NCI-H1105 (cell line): ENCODE data around the gene DOK7.

Experiments used
- DNase-seq: peaks from one replicate; lab custom pipeline; 2025; lab: John Stamatoyannopoulos, UW

The DOK7 gene

DNA sequence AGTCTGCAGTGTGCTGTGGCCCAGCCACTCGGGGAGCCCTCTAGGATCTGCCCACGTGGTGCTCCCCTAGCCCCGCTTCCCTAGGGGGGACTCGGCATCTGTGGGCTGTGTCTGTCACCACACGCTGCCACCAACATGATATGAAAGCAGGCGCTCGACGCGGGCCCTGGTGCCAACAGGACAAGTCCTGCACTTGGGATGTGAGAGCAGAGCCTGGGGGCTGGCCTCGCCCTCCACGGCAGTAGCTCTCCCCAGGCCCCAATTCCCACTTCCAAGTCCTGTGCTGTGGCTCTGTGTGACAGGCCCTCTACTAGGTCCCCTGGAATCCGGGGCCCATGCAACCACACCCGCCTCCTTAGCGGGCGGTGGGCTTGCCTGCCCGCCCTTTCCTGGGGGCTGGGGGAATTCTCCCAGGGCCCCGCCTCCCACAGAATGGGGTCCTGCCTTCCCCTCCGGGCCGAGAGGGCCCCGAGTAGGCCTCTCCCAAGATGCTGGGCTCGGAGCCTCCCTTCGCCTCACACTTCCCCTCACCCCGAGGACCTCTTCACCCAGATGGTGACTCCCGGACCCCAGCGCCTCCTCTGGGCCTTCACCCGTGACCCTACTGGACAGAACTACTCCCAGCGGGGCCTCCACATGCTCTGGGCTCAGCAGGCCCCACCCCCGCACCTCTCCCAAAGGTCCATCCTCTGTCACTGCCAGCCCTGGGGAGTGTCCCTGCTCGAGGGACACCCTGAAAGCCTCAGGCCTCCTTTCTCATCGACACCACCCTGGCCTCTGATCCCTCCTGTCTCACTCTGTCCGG, 57.9 kb downstream of the DOK7 start:
- no peak for DNase-seq

- DNase-seq = no peak
Measured at GRCh38 chr4:3521621-3522325, 58.7 kb downstream of the DOK7 start.

- DNase-seq = no peak
Measured at GRCh38 chr4:3522326-3522640, 59.2 kb downstream of the DOK7 start.

- no peak for DNase-seq
Measured at GRCh38 chr4:3522651-3523050, 59.5 kb downstream of the DOK7 start.

GRCh38 chr4:3523146-3523627, 60.1 kb downstream of the DOK7 start:
- no peak for DNase-seq

DNA sequence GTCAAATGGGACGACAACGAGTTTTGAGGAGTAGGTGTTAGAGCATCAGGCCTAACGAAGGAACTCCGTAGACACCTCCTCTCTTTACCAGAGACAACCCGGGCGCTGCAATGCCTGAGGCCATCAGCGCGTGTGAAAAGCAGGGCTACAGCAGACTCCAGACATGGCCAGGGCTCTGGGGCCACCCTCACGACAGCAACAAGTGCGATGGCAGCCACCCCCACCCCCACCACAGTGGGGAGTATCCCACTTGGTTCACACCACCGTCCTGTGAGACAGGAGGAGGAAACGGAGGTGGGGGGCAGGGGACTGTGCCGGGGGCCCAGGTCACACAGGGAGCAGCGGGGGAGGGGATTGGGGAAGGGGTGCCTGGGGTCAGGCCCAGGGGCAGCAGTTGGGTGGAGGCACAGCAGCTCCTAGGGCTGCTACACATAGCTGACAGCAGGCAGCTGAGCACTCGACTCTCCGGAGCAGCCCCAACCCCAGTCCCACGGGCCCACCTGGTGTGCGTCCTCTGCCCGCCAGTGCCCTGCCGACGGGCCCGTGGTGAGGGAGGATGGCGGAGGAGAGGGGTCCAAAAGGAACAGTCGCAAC, 60.6 kb downstream of the DOK7 start:
- DNase-seq = no peak

GRCh38 chr4:3524349-3524748, 61.2 kb downstream of the DOK7 start:
- no peak for DNase-seq

GRCh38 chr4:3524920-3525319, 61.8 kb downstream of the DOK7 start:
- DNase-seq = no peak

- DNase-seq = no peak
Measured at GRCh38 chr4:3525532-3526430, 62.7 kb downstream of the DOK7 start.

GRCh38 chr4:3526456-3526855, 63.4 kb downstream of the DOK7 start:
- no peak for DNase-seq

GRCh38 chr4:3527101-3527913, 64.2 kb downstream of the DOK7 start:
- DNase-seq = no peak

GRCh38 chr4:3527914-3528876, 65.1 kb downstream of the DOK7 start:
- DNase-seq = no peak

- DNase-seq = no peak
Measured at GRCh38 chr4:3529363-3529762, 66.3 kb downstream of the DOK7 start.

GRCh38 chr4:3530051-3530450, 66.9 kb downstream of the DOK7 start:
- DNase-seq = no peak

DNA sequence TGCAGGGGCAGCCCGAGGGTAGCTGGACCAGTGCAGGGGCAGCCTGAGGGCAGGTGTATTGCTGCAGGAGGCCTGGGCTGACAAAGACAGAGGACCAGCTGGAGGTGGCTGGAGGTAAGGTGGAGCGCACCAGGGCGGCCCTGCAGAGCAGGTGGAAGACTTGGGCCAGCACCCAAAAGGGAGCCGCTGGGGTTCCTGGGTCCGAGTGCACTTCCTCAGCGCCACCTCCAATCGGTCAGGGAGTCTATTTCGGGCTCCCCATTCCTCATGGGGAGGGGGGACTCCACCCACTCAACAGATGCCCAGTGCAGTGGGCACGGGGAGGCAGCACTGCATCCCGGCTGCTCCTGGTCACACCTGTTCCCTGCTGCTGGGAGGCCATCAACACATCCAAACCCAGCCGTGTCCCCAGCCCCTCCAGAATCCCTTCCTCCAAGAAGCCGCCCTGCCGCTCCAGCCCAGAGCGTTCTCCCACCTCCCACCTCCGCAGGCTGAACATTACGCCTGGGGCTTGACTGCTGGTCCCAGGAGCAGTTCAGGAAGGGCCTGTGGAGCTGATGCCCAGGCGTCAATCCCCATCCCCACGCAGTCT, 67.7 kb downstream of the DOK7 start:
- DNase-seq = no peak

DNA sequence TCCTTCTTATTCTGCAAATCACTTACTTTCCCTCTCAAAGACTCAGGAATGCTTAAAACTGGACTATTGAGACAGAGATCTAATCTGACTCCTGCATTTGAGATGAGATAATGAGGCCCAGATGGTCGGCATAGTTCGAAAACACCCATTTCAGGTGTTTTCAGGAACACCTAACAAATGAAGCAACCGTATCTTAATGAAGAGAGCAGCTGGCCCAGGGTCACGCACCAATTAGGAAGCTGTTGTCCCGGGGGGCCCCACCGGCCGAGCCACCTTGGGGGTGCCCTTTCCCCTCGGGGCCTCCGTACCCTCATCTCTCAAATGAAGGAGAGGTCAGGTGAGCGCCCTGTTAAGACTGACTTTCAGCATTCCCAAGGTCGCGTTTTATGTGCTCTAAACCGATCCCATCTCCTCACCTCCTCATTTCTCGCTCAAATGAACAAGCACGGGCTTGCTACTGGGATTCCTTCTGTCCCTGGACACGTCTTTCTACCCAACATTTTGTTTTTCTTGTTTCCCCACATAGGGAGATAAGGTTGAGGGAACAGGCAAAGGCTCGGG, 68.3 kb downstream of the DOK7 start:
- no peak for DNase-seq

GRCh38 chr4:3531879-3532750, 69.0 kb downstream of the DOK7 start, which contains the start of gene LRPAP1:
TSS of gene LRPAP1 (minus strand) at chr4:3532422. CDS start at chr4:3532412, 10 bp downstream.
- peak; percentile 72 for DNase-seq

DNA sequence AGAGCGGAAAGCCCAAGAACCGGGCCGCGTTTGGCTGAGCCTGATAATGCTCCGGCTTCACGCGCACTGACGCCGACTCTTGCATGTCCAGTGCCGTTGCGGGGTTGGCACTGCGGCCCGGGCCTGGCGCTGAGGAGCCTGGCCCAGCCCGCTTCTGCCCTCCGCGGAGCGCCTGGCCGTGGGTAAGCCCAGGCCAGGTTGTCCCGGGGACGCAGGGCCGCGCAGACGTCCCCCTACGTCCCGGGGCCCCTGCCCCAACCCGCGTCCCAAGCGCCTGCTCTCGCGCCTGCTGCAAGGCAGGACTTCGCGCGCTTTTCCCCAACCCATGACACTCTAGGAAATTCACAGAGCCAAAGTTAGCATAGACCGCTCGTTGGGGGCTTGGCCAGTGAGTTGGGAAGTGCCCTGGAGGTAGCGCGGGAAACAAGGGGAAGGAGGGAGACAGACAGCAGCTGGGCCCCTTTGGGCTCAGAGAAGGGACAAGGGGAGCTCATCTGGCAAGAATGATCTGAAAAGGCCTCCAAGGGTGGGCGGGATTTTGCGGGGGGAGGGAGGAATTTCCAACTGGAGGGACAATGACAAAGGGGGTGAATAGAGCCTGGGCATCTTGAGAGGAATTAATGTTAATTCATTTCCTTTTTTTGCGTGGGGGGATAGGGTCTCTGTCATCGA, 69.8 kb downstream of the DOK7 start:
- no peak for DNase-seq
